Activated CD4-positive, alpha-beta memory T cell treated with anti-CD3 and anti-CD28 coated beads for 36 hours (primary cell): ENCODE results near the gene ANKRD36B. TPM values are rescaled to one million over a fixed set of nuclear protein-coding genes. Genes with fewer than 3 reads are reported as not detected.
"Not testable (repeated sequence)": the region's sequence is repeated elsewhere in the genome, so short reads cannot be mapped to it uniquely, and the experiment has no call there.

Source experiments
- CTCF ChIA-PET: fragments of 350-600 bp; sonication (Branson Sonifier 250); formaldehyde crosslinking; loops from one replicate; lab custom pipeline; 2021; ENCODE audit warnings: antibody characterized with exemption, inconsistent platforms; lab: Charles Lee
- POLR2A ChIA-PET: fragments of 350-600 bp; sonication (Branson Sonifier 250); formaldehyde crosslinking; loops from one replicate; lab custom pipeline; 2021; ENCODE audit warnings: antibody characterized with exemption; lab: Charles Lee
- DNase-seq: peaks from one replicate; pipeline ENCODE4 v3.0.0-alpha.2; 2020
- H3K27ac Mint-ChIP-seq: one replicate; pipeline ENCODE4 v1.8.0; 2021; ENCODE audit warnings: mixed read lengths
- H3K27me3 Mint-ChIP-seq: one replicate; pipeline ENCODE4 v1.8.0; 2021; ENCODE audit warnings: mixed read lengths
- H3K36me3 Mint-ChIP-seq: one replicate; pipeline ENCODE4 v1.8.0; 2021; ENCODE audit warnings: mixed read lengths
- H3K4me1 Mint-ChIP-seq: one replicate; pipeline ENCODE4 v1.8.0; 2021; ENCODE audit warnings: low read depth, mixed read lengths
- H3K4me3 Mint-ChIP-seq: one replicate; pipeline ENCODE4 v1.8.0; 2021; ENCODE audit warnings: mild to moderate bottlenecking, mixed read lengths
- H3K9me3 Mint-ChIP-seq: one replicate; pipeline ENCODE4 v1.8.0; 2021; ENCODE audit warnings: mixed read lengths
- intact Hi-C: fragments of 100-400 bp; cut with micrococcal nuclease; formaldehyde crosslinking; loops from one replicate; pipeline ENCODE4 v1.15.1; 2023
- total RNA-seq, 2 experiments: library from RNA; stranded (reverse); gene quantifications; one replicate each; pipeline ENCODE4 v1.2.3, GENCODE V29; 2021

ANKRD36B gene
- 10 to 100 TPM; 17.6 to 18.3 TPM for total RNA-seq

- Mint-ChIP-seq H3K4me3 (peak within 1 kb of the TSS; percentile 100), H3K27ac (peak within 1 kb of the TSS; percentile 100)
- not testable (repeated sequence) for H3K9me3 Mint-ChIP-seq, H3K27me3 Mint-ChIP-seq, H3K4me1 Mint-ChIP-seq, H3K36me3 Mint-ChIP-seq
- intact Hi-C loops = loop anchor here (1.0 kb wide), 2 partner anchors 74 to 107 kb away; partner anchors contain the start of gene ACTR1B
- ChIA-PET CTCF (interaction anchor here (0.9 to 4.6 kb wide), 24 partner anchors 55 to 173 kb away, joined by 3 to 232 read pairs (median 8); partner anchors contain the start of genes ACTR1B, COX5B and ZAP70), POLR2A (interaction anchor here (0.7 to 2.3 kb wide), 5 partner anchors 56 to 110 kb away, joined by 3 to 13 read pairs (median 7); partner anchors contain the start of gene COX5B)
- peak; percentile 86 for DNase-seq
Observed at GRCh38 chr2:97589598-97590510, at the start of gene ANKRD36B. TSS of gene ANKRD36B (minus strand) at chr2:97589877. CDS start at chr2:97589685, 192 bp downstream.

- H3K4me3 Mint-ChIP-seq, intact Hi-C loops, H3K4me1 Mint-ChIP-seq, H3K27me3 Mint-ChIP-seq, DNase-seq, H3K9me3 Mint-ChIP-seq, H3K27ac Mint-ChIP-seq, CTCF ChIA-PET, POLR2A ChIA-PET, H3K36me3 Mint-ChIP-seq: not testable (repeated sequence)
Observed at GRCh38 chr2:97626049-97626430, 36.4 kb upstream of the ANKRD36B start.

- intact Hi-C loops, POLR2A ChIA-PET, CTCF ChIA-PET, H3K9me3 Mint-ChIP-seq, H3K36me3 Mint-ChIP-seq, H3K27me3 Mint-ChIP-seq, H3K4me3 Mint-ChIP-seq, H3K27ac Mint-ChIP-seq, DNase-seq, H3K4me1 Mint-ChIP-seq: not testable (repeated sequence)
Observed at GRCh38 chr2:97625354-97626048, 35.8 kb upstream of the ANKRD36B start.

GRCh38 chr2:97622976-97623375 lies 33.3 kb upstream of the ANKRD36B start:
- H3K27ac Mint-ChIP-seq, H3K27me3 Mint-ChIP-seq, H3K36me3 Mint-ChIP-seq, intact Hi-C loops, H3K4me3 Mint-ChIP-seq, POLR2A ChIA-PET, DNase-seq, H3K9me3 Mint-ChIP-seq, CTCF ChIA-PET, H3K4me1 Mint-ChIP-seq: not testable (repeated sequence)

- H3K9me3 Mint-ChIP-seq, intact Hi-C loops, POLR2A ChIA-PET, H3K27ac Mint-ChIP-seq, H3K4me1 Mint-ChIP-seq, H3K4me3 Mint-ChIP-seq, CTCF ChIA-PET, H3K27me3 Mint-ChIP-seq, DNase-seq, H3K36me3 Mint-ChIP-seq: not testable (repeated sequence)
Observed at GRCh38 chr2:97620492-97620891, 30.8 kb upstream of the ANKRD36B start.

- POLR2A ChIA-PET, H3K27me3 Mint-ChIP-seq: not testable (repeated sequence)
Observed at GRCh38 chr2:97618939-97619827, 29.5 kb upstream of the ANKRD36B start.

GRCh38 chr2:97617911-97618310 lies 28.2 kb upstream of the ANKRD36B start:
- H3K4me1 Mint-ChIP-seq = no peaks in the 10 kb centered on the region
- intact Hi-C loops = no loop called here
- H3K9me3 Mint-ChIP-seq = no peaks in the 10 kb centered on the region
- H3K27me3 Mint-ChIP-seq = no peaks in the 10 kb centered on the region
- no peaks in the 10 kb centered on the region for H3K36me3 Mint-ChIP-seq
- POLR2A ChIA-PET = no interaction called here
- CTCF ChIA-PET = no interaction called here
- H3K4me3 Mint-ChIP-seq = no peak overlapping the region
- no peak overlapping the region for H3K27ac Mint-ChIP-seq
- DNase-seq = no peak

More at GRCh38 chr2:97618939-97619827, 29.5 kb upstream of the ANKRD36B start:
- H3K9me3 Mint-ChIP-seq, CTCF ChIA-PET, intact Hi-C loops, H3K27ac Mint-ChIP-seq, H3K4me3 Mint-ChIP-seq, H3K4me1 Mint-ChIP-seq, H3K36me3 Mint-ChIP-seq: not testable (repeated sequence)
- DNase-seq = peak; percentile 51

- H3K27me3 Mint-ChIP-seq, H3K27ac Mint-ChIP-seq, H3K9me3 Mint-ChIP-seq, intact Hi-C loops, H3K4me1 Mint-ChIP-seq, POLR2A ChIA-PET, H3K36me3 Mint-ChIP-seq, CTCF ChIA-PET, H3K4me3 Mint-ChIP-seq, DNase-seq: not testable (repeated sequence)
Observed at GRCh38 chr2:97615746-97616145, 26.1 kb upstream of the ANKRD36B start.

- H3K4me3 Mint-ChIP-seq, intact Hi-C loops, H3K9me3 Mint-ChIP-seq, CTCF ChIA-PET, H3K27ac Mint-ChIP-seq, H3K27me3 Mint-ChIP-seq, DNase-seq, H3K36me3 Mint-ChIP-seq, H3K4me1 Mint-ChIP-seq, POLR2A ChIA-PET: not testable (repeated sequence)
Observed at GRCh38 chr2:97611895-97612294, 22.2 kb upstream of the ANKRD36B start.

GRCh38 chr2:97608745-97609144 lies 19.1 kb upstream of the ANKRD36B start:
- H3K27me3 Mint-ChIP-seq, H3K4me1 Mint-ChIP-seq, H3K27ac Mint-ChIP-seq: not testable (repeated sequence)

GRCh38 chr2:97605524-97606339 lies 16.1 kb upstream of the ANKRD36B start:
- DNase-seq, H3K4me1 Mint-ChIP-seq, CTCF ChIA-PET, H3K36me3 Mint-ChIP-seq, H3K27me3 Mint-ChIP-seq, H3K27ac Mint-ChIP-seq, POLR2A ChIA-PET, intact Hi-C loops, H3K4me3 Mint-ChIP-seq, H3K9me3 Mint-ChIP-seq: not testable (repeated sequence)

More at GRCh38 chr2:97608745-97609144, 19.1 kb upstream of the ANKRD36B start:
- POLR2A ChIA-PET, DNase-seq, CTCF ChIA-PET, H3K4me3 Mint-ChIP-seq, H3K9me3 Mint-ChIP-seq, intact Hi-C loops, H3K36me3 Mint-ChIP-seq: not testable (repeated sequence)
